GM19467 (cell line): ENCODE results near the gene FAM53B.

Source experiments
- ATAC-seq: cut with Tn5 transposase; IDR thresholded peaks from one replicate; pipeline ENCODE4 v1.9.1; 2021; ENCODE audit warnings: mild to moderate bottlenecking, moderate library complexity; ENCODE audit not compliant: unreplicated experiment

FAM53B gene

GRCh38 chr10:124665091-124665490 lies 79.1 kb downstream of the FAM53B start:
- ATAC-seq = no peak

DNA sequence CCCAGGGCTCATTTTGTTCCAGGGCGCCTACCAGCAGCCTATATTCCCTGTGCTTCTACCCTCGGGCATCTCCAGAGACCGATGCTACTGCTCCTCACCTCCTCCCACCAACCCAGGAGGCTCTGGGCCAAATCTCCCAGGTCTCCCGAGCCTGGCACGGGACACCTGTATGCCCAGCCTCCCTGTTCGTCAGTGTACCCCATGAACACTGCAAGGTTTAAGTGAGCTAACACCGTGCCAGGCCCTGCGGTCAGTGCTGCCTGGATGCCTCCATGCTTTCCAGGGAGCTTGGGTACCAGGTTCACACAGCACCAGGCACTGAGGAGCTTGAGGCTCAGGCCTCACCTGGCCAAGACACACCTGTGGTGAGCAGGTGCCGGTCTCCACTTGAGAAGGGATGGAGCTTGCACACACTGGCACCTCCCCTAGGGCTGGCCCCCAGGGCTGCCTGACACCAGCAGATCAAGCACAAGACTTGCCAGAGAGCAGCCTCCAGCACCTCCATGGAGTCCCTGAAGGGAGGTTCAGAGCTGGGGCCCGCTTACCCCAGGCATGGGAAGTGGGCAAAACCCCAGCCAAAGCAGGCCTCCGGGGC lies 80.3 kb downstream of the FAM53B start:
- ATAC-seq = no peak

GRCh38 chr10:124663228-124663627 lies 81.0 kb downstream of the FAM53B start:
- ATAC-seq = no peak

DNA sequence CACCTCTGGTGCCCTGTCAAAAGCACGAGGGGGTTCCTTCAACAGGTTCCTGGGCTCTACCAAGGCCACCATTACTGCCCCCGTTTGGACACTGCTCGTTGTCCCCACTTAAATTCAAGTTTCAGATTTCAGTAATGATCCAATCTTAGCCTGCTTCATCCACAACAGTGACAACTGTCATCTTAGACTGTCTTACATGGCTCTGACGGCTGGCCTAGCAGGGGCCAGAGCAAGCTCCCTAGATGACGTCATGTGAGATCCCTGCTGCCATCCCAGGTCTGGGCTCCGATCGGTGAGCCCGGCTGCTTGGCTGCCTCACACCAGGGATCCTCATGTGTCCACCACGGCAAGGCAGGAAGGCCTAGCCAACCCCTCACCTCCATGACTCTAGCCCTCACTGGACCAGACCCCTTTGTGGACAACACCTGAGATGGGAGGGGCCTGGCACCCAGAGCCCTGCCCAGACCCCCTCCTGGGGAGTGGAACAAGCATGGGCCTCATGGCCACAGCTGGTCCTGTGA lies 82.5 kb downstream of the FAM53B start:
- no peak for ATAC-seq

DNA sequence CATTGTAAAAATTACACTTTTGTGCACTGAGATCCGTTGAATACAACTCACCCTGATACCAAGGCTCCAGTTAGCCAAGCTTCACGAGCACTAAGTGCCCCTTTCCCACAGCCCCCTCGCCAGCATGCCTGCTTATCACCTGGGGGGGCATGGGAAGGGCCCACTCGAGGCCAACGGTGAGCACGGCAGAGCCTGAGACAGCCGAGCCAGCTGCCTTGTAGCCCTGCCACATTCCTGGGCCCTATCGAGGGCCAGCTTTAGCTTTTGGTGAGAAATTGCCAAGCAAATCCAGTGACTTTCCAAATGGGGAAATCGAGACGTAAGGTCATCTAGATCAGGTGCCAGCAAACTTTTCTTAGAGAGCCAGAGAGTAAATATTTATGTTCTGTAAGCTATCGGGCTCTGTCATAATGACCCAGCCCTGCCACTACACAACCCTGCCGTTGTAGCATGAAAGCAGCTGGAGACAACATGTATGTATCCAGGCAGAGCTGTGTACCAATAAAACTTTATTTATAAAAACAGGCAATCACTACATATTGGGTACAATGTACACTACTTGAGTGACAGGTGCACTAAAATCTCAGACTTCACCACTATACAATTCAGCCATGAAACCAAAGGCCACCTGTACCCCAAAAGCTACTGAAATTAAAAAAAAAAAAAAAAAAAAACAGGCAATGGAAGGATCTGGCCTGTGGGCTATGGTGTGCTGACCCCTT lies 83.6 kb downstream of the FAM53B start:
- no peak for ATAC-seq

DNA sequence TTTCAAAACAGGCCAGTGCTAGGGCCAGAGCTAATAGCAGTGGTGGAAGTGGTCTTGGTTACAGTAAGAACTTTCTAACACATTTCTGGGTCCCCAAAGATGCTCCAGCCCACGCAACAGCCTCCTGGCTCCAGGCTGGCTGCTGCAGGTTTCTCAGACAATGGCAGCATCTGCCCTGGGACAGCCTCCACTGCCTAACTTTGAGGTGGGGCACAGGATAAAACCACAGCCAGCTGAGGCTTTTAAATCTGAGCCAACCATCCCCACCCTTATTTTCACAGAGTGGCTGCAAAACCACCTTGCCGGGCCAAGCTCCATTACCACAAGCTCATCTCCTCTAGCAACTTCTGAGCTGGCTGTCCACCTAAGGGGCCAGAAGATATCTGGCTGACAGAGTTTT lies 84.8 kb downstream of the FAM53B start:
- no peak for ATAC-seq

- no peak for ATAC-seq
Measured at GRCh38 chr10:124658591-124659242, 85.5 kb downstream of the FAM53B start.

DNA sequence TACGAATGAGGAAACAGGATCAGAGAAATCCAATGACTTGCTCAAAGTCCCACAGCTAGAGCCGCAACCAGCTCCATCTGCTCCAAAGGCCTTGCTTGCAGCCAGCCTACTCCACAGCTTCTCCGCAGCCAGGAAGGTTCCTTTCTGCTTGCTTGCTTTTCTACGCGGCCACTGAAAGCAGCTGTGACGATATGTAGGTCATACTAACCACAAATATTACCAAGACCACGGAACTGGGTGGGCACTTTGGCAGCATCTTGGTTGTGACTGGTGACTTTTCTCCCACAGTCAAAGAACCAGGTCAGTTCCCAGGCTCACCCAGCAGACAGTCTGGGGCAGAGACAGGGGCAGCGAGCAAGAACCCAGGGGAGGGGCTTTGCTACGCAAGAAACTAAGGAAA lies 86.4 kb downstream of the FAM53B start:
- no peak for ATAC-seq

DNA sequence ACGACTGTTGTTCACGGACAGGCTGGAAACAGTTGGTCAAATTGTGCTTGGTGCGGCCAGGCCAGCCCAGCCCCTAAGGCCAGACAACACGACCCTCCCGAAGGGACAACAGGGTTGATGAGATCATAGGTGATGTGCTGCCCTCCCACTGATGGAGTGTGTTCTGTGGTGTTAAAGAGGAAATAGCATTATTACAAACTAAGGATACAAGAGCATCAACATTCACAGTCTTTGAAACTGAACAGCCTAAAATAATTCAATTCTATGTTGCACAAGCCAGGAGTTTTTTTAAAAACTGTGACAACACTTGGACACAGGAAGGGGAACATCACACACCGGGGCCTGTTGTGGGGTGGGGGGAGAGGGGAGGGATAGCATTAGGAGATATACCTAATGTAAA lies 87.6 kb downstream of the FAM53B start:
- ATAC-seq = no peak

- no peak for ATAC-seq
Measured at GRCh38 chr10:124656113-124656490, 88.1 kb downstream of the FAM53B start.

- ATAC-seq = no peak
Measured at GRCh38 chr10:124655191-124656112, 88.7 kb downstream of the FAM53B start.

DNA sequence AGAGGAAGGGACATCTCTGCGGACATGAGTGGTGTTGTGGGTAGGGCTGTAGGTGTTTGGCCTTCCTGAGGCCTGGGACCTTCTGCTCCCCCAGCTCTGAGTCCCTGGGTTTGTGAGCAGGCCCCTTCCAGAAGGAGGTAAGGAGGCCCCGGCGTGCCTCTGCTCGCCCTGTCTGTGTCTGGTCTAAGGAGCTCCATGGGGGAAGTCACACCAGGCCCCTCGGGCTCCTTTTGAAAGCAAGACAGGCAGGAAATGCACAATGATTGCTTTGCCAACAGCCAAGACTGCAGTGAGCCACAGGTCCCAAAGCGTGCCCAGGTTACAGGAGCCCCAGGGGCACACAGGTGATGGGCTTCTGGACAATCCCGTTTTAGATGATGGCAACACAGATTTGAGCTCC lies 89.5 kb downstream of the FAM53B start:
- no peak for ATAC-seq

DNA sequence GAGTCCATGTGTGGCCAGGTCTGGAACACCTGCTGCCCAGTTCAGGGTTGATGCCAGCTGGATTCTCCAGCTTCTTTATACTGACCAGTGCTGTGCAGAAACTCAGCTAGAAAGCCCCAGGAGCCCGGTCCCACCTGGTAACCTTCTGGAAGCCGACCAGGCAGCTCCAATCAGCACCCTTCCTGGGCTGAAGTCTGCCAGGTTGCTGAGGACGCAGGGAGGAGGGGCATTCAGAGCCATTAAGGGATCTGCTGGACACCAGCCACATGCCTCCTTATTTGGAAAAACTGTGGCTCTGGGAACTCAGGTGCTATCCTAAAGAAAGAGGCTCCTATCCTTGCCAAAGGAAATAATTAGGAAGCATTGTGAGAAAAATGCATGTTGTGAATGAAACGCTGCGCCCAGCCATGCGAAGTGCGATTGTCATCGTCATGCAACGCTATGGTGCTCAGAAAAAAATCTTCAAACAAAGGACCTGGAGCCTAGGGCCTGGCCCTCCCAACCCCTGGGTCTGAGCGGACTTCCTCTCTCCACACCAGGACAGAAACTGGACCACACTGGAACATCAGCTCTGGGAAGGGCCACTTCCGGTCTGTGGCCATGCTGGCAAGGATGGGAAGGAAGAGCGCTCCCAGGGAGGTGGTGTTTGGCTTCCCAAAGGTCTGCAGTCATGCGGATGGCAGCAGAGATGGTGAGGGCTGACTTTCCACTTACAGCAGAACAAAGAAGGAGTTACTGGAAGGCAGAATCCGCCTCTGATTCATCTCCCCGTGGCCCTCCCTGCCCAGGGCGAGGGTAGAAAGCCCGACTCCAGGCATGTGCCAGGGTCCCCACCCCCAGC lies 90.1 kb downstream of the FAM53B start:
- no peak for ATAC-seq

DNA sequence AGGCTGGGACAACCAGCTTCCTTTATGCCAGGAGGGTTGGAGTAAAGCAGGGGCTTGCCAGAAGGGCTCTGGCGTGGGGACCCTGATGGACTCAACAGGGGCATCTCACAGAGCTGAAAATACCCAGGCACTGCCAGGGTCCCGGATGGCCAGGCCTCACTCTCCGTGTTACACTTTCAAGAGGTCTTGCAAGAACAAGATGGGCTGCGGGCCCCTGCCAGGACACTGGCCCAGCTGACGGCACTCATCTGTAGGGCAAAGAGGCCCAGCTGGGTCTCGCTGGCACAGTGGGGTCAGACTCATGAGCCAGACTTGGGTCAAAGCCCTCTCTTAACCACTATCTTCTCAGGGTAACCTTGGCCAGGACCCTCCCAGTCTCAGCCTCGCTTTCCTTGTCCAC lies 90.9 kb downstream of the FAM53B start:
- no peak for ATAC-seq

GRCh38 chr10:124652701-124653100 lies 91.5 kb downstream of the FAM53B start:
- no peak for ATAC-seq

- no peak for ATAC-seq
Measured at GRCh38 chr10:124652200-124652599, 92.0 kb downstream of the FAM53B start.

DNA sequence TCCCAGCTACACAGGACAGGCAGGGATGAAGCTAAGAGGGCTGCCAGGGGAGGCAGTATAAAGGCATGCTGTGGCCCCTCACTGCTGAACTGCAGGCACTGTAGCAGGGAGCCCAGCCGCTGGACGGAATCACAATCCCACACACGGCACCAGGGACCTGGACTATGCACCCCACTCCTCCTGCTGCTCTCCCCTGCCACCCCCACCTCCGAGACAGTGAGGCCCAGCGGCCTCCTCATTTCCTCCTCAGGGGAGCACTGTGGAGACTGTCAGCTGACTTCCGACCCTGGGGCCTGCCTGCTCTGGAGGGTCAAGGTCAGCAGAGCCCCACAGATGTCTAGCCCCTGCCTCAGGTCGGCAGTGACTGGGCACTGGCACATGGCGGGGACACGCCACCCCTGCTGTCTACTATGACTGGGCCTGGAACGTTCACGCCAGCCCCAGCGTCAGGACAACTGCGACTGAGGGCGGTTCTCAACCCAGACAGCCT lies 92.7 kb downstream of the FAM53B start:
- no peak for ATAC-seq

- no peak for ATAC-seq
Measured at GRCh38 chr10:124650820-124651401, 93.3 kb downstream of the FAM53B start.

DNA sequence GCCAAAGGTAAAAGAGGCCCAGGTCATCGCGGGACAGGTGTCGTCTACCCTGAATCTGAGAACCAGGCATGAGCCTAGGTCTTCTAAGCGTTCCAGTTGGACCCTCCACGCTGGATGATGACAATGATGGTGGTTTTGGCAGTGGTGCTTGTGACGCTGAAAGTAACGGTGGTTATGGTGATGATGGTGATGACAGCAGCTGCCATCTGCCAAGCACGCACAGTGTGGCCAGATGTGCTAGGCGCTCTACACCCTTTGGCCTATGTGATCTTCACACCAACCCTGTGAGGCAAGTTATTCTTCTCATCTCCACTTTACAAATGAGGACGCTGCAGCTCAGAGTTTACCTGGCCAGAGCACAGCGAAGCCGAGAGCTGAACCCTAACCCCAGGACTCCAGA lies 93.9 kb downstream of the FAM53B start:
- no peak for ATAC-seq

DNA sequence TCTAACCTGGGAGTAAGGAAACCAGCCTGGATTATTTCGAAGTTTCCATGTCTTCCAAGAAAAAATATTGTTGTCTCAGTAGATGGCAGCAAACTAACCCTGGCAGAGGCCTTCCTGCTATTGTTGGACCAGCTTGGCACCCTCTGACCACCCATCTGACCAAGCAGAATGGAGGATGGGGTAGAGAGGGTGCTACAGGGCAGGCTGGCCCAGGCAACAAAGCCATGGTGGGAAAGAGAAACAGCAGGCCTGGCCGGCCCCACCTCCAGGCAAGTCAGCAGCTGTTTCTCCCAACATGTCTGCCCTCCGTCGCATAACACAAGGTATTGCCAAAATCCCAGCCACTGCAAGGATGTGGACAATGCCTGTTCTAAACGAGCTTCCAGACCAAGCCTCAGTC lies 95.0 kb downstream of the FAM53B start:
- no peak for ATAC-seq
